Gastroesophageal sphincter (tissue), 4 donors: ENCODE results near the gene GPR37L1. TPM values are rescaled to one million over a fixed set of nuclear protein-coding genes. Genes with fewer than 3 reads are reported as not detected.

Source experiments
- ATAC-seq: fragments of 150-250 bp; one replicate; pipeline ENCODE4 v1.9.1; 2016; ENCODE audit warnings: mild to moderate bottlenecking, moderate library complexity
- H3K27ac ChIP-seq, 4 donors: fragments of 200-600 bp; sonication (generic) in 3 of 4; 1 replicate in 3 of 4; 2 replicates in 1 of 4; pipeline ENCODE4 v1.5.1; 2016 to 2019
- H3K27me3 ChIP-seq: fragments of 200-600 bp; sonication (generic); one replicate; pipeline ENCODE4 v1.5.1; 2019
- H3K36me3 ChIP-seq, 2 donors: fragments of 200-600 bp; sonication (generic); one replicate each; pipeline ENCODE4 v1.5.1; 2019; ENCODE audit warnings: control low read depth in 1 of 2
- H3K4me1 ChIP-seq, 3 donors: fragments of 200-600 bp; sonication (generic); 1 replicate in 2 of 3; 2 replicates in 1 of 3; pipeline ENCODE4 v1.5.1; 2016 to 2019; ENCODE audit warnings: control low read depth in 2 of 3
- H3K4me3 ChIP-seq, 2 donors: fragments of 200-600 bp; sonication (generic); one replicate each; pipeline ENCODE4 v1.5.1; 2019; ENCODE audit warnings: mild to moderate bottlenecking in 1 of 2, moderate library complexity in 1 of 2
- H3K9me3 ChIP-seq, 3 donors: fragments of 200-600 bp; sonication (generic); one replicate each; pipeline ENCODE4 v1.5.1; 2017 to 2019; ENCODE audit warnings: control low read depth in 2 of 3
- EP300 ChIP-seq: sonication (generic); formaldehyde crosslinking; IDR thresholded peaks from one replicate; pipeline ENCODE4 v1.6.1; 2017; ENCODE audit warnings: antibody characterized with exemption, mild to moderate bottlenecking
- POLR2A ChIP-seq, 2 donors: fragments of 450-650 bp; IDR thresholded peaks; one replicate each; pipeline ENCODE4 v1.6.1; 2017; ENCODE audit warnings: antibody characterized with exemption in 2 of 2, mild to moderate bottlenecking in 2 of 2, moderate library complexity in 1 of 2
- POLR2AphosphoS5 ChIP-seq: sonication (generic); formaldehyde crosslinking; IDR thresholded peaks from one replicate; pipeline ENCODE4 v1.6.1; 2017; ENCODE audit warnings: antibody characterized with exemption
- WGBS, 2 donors: methylation state at CpG; one replicate each; pipeline ENCODE4 v1.1.5; 2018; ENCODE audit warnings: low coverage in 1 of 2; 5-methylcytosine and 5-hydroxymethylcytosine counted together
- total RNA-seq, 4 donors: library from RNA; depleted of rRNA; stranded (reverse); fragments of >200 nt; gene quantifications; one replicate each; pipeline ENCODE4 v1.1.0, GENCODE V29; 2016
- TF ChIP-seq, protein P1 (sequence below), 4 experiments: fragments of 200-600 bp in 2 of 4; fragments of 450-650 bp in 2 of 4; sonication (generic) in 1 of 4; IDR thresholded peaks; one replicate each; pipeline ENCODE4 v1.5.1; 2017 to 2019; ENCODE audit warnings: antibody characterized with exemption in 4 of 4, mild to moderate bottlenecking in 2 of 4, moderate library complexity in 2 of 4

The GPR37L1 gene
- total RNA-seq, 4 donors from 2014 or later, result 0.16 to 0.39 (median 0.27) TPM

DNA sequence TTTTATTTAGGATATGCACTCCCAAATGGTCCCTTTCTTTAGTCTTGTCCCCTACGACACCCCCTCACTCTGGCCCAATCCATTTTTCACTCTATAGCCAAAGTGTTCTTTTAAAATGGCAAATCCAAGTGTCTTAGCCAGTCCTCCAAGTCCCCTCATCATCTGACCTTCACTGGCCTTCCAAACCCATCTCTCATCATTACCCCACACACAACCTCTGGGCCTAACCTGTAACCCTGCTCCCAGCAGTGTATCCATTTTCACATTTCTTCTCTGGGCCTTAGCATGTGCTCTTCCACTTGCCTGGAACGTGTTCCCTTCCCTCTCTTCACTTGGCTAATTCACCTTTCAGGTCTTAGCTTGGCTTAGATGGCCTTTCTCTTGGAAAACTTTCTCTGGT, 28.3 kb downstream of the GPR37L1 start:
- 81 to 100% methylated on average over 2 of the region's 2 CpGs for WGBS, 2 donors
- no peak for ATAC-seq
- Histone ChIP-seq H3K4me3 (no peak overlapping the region), H3K36me3 (no peaks in the 10 kb centered on the region), H3K27me3 (peaks cover 9% of the 10 kb centered on the region), H3K9me3 (no peaks in the 10 kb centered on the region), H3K27ac (no peak overlapping the region), H3K4me1 (no peaks in the 10 kb centered on the region)
- TF ChIP-seq, protein P1, sequence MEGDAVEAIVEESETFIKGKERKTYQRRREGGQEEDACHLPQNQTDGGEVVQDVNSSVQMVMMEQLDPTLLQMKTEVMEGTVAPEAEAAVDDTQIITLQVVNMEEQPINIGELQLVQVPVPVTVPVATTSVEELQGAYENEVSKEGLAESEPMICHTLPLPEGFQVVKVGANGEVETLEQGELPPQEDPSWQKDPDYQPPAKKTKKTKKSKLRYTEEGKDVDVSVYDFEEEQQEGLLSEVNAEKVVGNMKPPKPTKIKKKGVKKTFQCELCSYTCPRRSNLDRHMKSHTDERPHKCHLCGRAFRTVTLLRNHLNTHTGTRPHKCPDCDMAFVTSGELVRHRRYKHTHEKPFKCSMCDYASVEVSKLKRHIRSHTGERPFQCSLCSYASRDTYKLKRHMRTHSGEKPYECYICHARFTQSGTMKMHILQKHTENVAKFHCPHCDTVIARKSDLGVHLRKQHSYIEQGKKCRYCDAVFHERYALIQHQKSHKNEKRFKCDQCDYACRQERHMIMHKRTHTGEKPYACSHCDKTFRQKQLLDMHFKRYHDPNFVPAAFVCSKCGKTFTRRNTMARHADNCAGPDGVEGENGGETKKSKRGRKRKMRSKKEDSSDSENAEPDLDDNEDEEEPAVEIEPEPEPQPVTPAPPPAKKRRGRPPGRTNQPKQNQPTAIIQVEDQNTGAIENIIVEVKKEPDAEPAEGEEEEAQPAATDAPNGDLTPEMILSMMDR (IDR thresholded peaks at IDR 0.05), result no peak
- TF ChIP-seq POLR2AphosphoS5 (no peak), EP300 (no peak), POLR2A (IDR thresholded peaks at IDR 0.05) (no peak)

DNA sequence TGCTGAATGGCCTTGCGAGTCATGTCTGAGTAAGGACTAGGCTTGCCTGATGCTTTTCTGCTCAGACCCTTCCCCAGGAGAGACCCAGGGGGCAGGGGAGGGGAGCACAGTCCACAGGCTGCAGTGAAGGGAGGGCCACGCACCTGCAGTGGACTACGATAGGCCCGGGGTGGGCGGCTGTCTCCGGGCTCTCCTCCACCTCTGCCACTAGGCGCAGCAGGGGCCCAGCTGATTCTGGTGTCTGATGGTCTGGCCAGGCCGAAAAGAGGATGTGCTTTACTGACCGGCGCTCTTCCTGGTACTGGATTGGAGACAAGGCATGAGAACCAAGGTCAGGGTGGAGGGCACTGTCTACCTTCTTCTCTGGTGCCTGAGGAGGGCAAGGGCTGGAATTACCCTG, 29.7 kb downstream of the GPR37L1 start:
- Histone ChIP-seq H3K27me3 (peaks cover 9% of the 10 kb centered on the region), H3K27ac (no peak overlapping the region), H3K4me1 (no peaks in the 10 kb centered on the region), H3K36me3 (no peaks in the 10 kb centered on the region), H3K9me3 (no peaks in the 10 kb centered on the region), H3K4me3 (no peak overlapping the region)
- TF ChIP-seq EP300 (no peak), POLR2A (IDR thresholded peaks at IDR 0.05) (no peak), POLR2AphosphoS5 (no peak)
- no peak for ATAC-seq
- no CpG with 5 or more reads among the region's 10 CpGs for WGBS, 2 donors

DNA sequence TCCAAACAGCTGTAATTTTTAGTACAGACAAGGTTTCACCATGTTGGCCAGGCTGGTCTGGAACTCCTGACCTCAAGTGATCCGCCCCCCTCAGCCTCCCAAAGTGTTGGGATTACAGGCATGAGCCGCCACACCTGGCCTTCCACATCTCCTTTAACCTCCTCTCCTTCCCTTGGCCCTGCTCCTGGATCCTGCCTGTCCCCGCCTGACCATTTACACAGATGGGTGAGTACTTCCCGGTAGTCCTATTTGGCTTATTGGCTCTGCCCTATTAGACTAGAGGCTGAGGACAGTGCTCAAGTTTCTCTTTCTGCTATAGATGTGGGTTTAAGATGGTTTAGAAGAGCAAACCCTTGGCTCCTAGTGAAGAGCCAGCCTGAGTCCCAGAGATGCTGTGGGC, 30.6 kb downstream of the GPR37L1 start:
- WGBS, 2 donors, result 72 to 86% methylated on average over 2 of the region's 4 CpGs
- Histone ChIP-seq H3K4me3 (no peak overlapping the region), H3K9me3 (no peaks in the 10 kb centered on the region), H3K36me3 (no peaks in the 10 kb centered on the region), H3K4me1 (no peaks in the 10 kb centered on the region), H3K27ac (no peak overlapping the region), H3K27me3 (peaks cover 9% of the 10 kb centered on the region)
- no peak for ATAC-seq
- TF ChIP-seq, protein P1 (IDR thresholded peaks at IDR 0.05), result no peak
- TF ChIP-seq POLR2A (IDR thresholded peaks at IDR 0.05) (no peak), POLR2AphosphoS5 (no peak), EP300 (no peak)

DNA sequence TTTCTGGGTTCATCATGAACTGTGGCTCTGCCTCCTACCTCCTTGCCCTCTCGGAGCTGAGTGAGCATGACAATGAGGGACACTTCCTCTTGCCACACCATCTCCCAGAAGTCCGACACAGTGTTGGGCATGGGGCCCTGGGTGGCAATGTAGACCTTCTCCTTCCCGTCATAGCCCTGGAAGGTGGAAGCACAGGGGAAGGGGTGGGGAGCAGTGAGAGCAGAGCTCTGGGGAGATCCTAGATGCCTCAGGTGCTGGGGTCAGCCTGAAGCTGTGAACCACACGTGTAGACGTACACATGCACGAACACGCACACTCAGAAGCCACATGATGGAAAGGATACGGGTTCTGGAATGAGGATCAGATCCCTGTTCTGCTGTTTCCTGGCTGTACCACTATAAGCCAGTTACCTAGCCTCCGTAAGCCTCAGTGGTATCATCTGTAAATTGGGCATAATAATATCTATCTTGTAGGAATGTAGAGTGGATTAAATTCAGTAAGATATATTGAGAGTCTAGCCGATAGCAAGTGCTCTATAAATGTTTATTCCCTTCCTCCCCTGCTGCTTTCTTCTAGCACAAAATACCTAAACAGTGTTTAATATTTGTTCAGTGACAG, 31.5 kb downstream of the GPR37L1 start:
- no peak overlapping the region for H3K27ac ChIP-seq
- TF ChIP-seq, protein P1 (IDR thresholded peaks at IDR 0.05), result no peak
- TF ChIP-seq POLR2A (IDR thresholded peaks at IDR 0.05) (no peak), POLR2AphosphoS5 (no peak), EP300 (no peak)
- no peaks in the 10 kb centered on the region for H3K4me1 ChIP-seq
- no peak for ATAC-seq
- H3K9me3 ChIP-seq, result no peaks in the 10 kb centered on the region
- no peaks in the 10 kb centered on the region for H3K36me3 ChIP-seq
- no peak overlapping the region for H3K4me3 ChIP-seq
- peaks cover 9% of the 10 kb centered on the region for H3K27me3 ChIP-seq
- WGBS, 2 donors, result 64 to 95% methylated on average over 1 to 5 of the region's 10 CpGs

DNA sequence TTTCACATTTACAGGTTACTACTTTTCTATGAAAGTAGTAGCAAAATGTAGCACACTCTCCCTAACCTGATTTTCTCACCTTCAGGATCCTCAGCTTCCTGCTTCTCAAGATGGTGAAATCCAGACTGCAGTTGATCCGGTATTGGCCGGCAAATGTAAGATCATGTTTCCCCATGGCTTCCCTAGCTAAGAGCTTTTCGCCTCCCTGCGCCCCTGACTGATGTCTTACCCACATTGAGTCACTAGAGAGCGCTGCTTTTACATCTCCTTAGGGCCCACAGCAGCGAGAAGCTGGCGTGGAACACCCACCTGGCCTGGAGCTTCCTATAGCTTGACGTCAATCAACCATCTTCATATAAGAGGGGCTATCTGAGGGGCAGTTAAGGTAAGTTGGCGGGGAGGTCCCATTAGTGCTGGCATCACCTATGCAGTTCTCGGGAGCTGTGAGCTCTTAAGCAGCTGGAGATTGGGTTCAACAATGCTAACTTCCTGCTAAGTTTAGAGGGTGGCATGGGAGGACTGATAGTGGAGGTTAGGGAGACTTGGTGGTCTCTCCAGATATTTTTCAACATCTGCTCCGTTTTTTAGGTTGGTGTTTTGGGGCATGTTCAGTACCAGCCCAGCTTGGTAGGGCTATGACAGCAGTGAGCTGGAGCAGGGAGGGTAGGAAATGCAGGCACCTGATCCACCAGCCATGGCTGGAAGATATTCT, 32.2 kb downstream of the GPR37L1 start:
- 25 to 67% methylated on average over 1 to 4 of the region's 11 CpGs for WGBS, 2 donors
- Histone ChIP-seq H3K27ac (no peak overlapping the region), H3K4me3 (no peak overlapping the region), H3K9me3 (no peaks in the 10 kb centered on the region), H3K36me3 (no peaks in the 10 kb centered on the region), H3K27me3 (peaks cover 9% of the 10 kb centered on the region), H3K4me1 (no peaks in the 10 kb centered on the region)
- no peak for ATAC-seq
- TF ChIP-seq EP300 (no peak), POLR2AphosphoS5 (no peak), POLR2A (IDR thresholded peaks at IDR 0.05) (no peak)
- TF ChIP-seq, protein P1 (IDR thresholded peaks at IDR 0.05), result peak in 1 of 4 experiments; percentile 21
